ENCODE data around the gene WNT5B.

Gene WNT5B

DNA sequence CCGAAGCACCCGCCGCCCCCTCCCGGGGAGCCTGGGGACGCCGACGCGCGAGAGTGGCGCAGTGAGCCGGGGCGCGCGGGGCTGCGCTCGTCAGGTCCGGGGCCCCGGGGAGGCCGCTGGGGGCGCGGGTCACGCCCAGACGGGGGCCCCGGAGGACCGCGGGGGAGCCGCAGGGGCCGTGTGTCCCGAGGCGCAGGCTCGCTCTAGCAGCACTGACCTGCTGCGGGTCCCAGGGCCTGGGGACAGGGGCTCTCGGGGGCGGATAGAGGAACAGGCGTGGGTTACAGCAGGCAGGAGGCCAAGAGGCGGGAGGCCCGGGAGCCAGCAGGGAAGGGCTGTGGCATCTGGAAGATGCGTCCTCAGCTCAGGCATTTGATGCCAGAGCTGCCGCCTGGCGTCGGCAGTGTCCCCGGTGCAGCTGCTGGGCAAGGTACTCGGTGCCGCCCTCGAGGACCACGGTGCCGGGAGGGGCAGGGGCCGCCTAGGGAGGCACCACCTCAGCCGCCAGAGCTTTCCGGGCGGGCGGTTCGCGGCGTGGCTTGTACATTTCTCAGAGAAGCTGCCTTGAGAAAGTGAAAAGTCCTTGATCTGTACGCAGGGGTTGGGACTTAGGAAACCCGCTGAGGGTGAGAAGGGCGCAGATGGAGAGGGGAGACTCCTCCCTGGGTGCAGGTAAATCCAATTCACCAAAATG is 1.2 kb downstream of the WNT5B start:
- peak; percentile 26 to 62 (median 47) for DNase-seq

DNA sequence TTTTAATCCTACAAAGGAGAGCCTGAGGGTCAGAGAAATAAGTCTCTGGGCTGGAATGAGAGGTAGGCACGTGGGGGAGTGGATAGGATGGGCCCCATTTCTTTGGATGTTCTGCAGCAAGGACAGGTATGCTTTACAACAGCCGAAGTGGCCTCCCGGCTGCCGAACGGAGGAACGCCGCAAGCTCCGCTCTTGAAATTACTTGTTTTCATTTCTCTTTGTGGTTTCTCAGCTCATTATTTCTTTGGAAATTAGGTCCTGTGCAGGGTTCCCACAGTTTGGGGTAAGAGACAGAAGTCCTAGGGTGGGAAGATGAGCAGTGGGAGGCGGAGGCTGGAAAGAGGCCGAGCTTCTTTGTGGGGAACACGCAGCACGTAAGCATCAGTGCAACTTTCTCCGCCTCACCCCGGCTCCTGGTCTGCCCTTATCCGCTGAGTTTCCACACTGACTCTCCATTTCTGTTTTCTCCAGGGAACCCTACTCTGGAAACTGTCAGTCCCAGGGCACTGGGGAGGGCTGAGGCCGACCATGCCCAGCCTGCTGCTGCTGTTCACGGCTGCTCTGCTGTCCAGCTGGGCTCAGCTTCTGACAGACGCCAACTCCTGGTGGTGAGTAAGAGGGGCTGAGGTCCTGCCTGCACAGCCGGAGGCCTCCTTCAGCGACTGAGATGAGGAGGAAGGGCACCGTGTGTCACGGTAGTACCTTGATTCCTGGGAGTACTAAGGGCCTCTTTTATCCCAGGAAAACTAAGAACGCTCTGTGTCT is 2.0 kb downstream of the WNT5B start:
- DNase-seq: peak in 2 of 4 experiments; percentile 10 to 22

DNA sequence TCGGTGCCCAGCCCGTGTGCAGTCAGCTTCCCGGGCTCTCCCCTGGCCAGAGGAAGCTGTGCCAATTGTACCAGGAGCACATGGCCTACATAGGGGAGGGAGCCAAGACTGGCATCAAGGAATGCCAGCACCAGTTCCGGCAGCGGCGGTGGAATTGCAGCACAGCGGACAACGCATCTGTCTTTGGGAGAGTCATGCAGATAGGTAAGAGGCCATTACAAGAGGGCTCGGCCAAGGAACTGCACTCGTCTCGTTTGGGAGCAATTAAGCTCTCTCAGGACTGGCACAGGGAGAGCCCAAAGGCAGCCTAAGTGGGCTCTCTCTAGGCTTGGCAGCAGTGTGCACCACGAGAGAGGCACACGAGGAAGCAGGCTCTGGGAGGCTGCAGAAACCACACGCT is 3.7 kb downstream of the WNT5B start:
- DNase-seq: peak in 2 of 4 experiments; percentile 23 to 47

DNA sequence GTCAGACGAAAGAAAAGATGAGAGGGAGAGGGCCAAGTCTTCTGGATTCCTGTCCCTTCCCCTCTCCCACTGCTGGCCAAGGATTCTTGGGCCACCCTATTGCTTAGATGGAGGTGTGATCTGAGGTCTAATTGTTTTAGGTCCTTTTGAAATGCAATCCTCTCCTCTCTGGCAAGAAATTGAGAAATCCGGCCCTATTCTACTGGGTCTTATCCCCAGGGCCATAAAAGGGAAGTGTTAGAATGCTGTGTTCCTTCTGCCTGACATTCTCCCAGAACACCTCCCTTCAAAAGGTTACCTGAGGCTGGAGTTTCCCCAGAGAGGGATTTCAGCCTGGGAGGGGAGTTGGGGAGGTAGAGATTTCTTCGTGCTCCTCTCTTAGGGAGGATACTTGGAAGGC is 4.4 kb downstream of the WNT5B start:
- DNase-seq: peak; percentile 29 to 61 (median 49)

DNA sequence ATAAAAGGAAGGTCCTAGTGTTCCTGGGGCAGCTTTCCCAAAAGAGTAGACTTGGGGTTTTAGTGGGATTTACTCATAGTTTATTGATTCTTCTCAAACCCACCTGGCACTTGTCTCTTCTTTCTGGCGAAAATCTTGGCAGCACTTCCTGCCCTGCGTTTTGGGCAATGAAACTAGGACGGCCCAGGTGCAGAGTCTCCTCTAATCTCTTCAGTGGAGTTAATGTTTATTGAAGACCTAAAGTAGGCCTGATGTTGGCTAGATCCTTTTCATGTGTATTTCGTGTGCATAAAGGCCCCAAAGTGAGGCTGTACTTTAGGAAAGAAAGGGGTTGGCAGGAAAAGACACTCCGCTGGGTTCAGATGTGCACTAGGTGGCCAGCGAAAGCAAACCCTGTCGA is 5.1 kb downstream of the WNT5B start:
- DNase-seq: no peak

DNA sequence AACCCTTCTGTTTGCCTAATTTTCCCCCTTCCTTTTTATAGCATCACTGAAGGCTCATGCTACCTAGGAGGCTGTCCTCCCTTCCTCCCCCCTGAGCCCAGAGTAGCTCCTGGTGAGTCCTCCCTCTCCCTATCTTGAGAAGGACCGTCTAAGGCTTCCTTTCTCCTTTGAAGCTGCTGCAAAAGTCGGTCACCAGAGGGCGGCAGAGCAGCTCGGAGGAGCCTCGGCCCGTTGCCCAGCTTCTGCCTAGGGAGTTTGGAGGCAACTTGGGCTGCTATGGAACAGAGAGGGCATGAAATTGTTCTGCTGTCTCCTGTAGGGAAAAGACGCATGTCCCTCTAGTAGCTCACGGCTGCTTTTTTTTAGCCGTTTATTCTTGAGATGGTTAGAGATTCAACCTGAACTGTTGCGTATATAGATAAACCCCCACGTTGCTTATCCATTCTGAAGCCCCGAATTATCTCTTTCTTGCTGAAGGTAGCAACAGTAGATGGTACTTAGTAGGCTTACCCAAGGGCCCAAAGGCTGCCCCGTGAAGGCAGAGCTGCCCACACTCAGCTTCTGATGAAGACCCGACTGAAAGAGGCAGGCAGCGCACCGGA is 5.7 kb downstream of the WNT5B start:
- DNase-seq: peak; percentile 83 to 92 (median 87)

DNA sequence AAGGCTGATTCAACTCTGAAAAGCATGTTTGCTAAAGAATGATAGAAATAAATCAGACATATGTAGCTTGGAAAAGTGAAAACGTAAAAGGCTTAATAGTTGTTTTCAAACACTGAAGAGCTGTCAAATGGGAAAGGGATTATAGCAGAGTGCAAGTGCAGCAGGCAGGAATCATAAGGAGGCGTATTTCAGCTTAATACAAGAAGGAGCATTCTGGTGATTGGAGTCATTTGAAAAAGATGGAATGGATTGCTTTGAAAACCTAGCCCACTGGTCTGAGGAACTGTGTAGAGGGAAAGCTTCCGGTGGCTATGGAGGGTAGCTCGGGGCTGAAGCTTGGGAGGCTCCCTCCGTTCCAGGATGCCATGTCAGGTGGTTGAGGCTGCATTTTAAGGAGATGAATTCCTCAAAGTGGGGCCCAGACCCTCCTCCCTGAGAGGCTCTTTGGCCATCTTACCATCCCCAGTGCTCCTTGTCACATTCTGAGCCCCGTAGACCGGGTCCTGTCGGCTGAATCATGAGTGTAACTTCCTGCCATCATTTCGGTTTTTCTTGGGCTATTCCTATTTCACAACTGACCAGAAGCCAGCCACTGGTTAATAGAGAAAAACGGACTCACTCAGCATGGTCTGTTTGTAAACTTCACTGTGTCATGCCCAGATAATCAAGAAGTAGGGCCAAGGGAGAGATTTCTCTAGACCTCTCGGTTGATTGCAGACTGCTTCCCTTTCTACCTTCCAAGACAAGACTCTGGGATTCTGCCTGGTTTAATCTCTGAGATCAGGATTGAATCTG is 6.5 kb downstream of the WNT5B start:
- DNase-seq: peak; percentile 66 to 85 (median 76)

DNA sequence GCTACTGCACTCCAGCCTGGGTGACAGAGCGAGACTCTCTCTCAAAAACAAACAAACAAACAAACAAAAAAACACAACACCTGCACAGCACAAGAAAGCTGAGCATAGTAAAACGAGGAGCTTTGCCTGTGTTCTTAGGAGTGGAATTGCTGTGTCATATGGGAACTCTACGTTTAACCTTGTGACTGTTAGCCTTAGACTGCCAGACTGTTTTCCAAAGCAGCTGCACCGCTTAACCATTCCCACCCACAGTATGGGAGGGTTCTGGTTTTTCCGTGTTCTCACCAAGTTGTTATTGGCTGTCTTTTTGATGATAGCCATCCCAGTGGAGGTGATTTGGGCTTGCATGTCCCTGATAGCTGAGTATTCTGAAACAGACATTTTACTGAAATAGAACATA is 9.2 kb downstream of the WNT5B start:
- DNase-seq: peak; percentile 24 to 61 (median 60)

DNA sequence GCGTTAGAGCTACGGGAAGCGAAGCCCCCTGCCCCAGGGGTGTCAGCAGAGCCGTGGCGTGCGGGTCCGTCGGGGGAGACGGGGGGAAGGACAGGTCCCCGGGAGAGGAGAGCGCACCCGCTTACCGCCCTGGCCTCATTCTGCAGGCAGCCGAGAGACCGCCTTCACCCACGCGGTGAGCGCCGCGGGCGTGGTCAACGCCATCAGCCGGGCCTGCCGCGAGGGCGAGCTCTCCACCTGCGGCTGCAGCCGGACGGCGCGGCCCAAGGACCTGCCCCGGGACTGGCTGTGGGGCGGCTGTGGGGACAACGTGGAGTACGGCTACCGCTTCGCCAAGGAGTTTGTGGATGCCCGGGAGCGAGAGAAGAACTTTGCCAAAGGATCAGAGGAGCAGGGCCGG is 10.5 kb downstream of the WNT5B start:
- no peak for DNase-seq

DNA sequence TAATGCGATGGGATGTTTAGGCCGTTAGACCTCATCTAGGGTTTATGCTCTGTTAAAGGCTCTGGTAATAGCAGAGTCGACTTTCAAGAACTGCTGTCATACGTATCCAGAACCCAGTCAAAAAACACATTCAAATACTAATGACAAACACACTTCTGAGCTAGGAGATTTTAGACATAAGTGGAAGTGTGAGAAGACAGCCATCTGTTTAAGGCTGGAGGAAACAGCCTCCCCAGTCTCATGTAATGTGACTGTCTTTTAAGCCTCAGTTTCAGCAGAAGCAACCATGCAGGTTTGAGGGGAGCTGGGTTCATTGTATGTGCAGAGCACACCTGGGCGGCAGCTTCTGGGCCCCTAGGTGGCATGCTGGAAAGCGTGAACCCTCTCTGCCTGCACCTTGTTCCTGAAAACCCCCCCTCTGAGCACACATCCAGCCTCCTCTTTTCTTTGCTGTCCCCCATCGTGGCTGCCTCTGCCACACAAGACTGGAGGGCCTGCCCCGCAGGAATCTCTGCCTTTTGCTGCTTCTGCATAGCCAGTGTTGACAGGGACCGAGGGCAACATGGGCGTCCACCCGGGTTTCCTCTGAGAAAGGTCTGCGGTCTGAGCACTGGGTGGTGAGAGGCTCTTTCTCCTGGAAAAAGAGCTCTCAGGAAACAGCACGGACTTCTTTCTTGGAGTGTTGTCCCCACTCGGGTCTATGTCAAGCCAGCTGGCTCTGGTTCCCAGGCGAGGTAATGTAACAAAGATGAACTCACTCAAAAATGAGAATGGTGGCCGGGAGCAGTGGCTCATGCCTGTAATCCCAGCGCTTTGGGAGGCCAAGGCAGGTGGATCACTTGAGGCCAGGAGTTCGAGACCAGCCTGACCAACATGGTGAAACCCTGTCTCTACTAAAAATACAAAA is 11.6 kb downstream of the WNT5B start:
- no peak for DNase-seq

DNA sequence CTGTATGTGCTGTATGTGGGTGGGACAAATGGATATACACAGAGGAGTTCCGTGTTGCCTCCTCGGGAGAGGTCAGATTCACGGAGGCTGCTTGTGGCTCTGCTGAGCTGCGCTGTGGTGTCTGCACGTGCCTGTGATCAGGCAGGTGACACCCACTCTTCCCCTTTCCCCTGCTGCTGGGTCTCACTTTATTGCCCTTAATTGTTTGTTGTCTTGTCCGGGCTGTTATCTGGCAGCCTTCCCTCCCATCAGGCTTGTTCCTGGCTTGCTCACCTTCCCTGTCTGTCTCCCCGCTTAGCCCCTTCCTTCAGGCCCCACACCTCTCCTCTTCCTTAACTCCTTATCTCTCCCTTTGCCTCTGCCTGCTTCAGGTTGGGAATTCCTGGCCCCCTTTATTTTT is 13.5 kb downstream of the WNT5B start:
- no peak for DNase-seq

DNA sequence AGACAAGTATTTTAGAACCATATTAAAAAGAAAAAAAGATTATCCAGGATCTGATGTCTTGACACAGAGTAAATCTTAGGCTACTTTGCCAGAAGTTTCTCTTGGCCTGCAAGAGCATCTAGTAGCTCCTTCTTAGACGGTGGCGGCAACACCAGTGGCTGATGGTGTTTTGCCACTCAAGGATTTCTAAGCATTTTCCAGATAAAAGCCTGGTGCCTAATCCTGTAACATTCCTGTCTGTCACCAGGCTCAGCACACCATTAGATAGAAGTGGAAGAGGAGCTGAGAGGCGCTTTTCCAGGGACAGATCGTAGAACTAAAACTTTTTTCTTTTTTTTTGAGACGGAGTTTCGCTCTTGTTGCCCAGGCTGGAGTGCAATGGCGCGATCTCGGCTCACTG is 14.0 kb downstream of the WNT5B start:
- no peak for DNase-seq

DNA sequence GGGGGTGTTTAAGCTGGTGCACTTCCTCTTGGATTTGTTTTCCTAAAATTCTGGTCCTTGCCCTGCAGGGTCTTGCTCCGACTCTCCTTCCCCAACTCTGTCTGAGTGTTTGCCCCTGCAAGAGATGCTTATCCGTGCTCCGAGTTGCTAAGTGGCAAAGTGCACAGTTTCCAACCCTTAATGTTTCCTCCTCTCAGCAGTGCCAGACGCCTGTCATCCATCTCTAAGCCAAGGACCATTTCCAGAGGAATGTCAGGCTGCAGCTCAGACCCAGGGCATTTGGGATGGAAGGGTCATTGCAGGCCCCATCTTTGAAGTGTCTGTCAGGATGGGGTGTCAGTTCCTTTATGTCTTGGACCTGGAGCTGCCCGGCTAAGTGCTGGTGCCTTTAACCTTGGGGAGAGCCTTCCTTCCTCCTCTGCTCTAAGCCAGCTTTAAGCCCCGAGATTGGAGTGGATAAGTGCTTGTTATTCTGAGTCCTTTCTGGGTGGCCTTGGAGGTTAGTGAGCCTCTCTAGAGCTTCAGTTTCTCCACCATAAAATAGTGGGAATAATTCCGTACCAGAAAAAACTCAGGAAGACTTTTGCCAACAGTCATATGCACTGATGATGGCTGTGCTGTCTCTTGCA is 15.0 kb downstream of the WNT5B start:
- DNase-seq: no peak

DNA sequence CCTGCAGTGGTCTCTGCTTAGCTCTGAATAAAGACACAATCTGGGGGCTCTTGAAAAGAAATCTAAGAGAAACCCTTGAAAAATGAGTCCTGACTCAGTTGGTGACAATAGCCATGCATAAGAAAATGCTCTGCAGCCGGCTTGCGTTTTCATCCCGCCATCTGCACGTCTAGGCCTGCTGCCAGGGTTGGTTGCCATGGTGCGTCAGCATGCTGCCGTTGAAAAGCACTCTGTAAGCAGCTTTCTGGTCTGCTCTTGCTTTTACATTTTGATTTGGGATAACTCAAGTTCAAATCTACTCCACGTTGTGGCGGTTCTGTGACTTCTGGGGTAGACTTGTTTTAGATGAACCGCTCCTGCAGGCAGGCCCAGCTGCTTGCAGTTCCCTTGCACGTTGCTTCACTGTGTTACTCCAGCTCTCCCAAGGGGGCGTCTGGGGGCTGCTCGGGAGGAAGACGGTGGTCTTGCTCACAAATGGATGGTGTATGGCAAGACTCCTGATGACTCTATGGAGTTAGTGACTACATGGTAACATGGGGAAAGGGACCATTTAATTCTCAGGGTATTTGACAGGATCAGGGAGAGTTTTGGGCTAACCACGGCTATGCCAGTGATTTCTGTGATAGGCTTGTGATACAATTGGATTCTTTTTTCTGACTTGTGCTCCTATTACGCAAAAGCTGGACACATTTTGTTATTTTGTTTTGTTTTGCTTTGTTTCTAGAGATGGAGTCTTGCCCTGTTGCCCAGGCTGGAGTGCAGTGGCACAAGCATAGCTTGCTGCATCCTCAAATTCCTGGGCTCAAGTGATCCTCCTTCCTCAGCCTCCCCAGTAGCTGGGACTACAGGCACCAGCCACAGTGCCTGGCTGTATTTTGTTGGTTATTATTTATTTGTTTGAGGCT is 15.8 kb downstream of the WNT5B start:
- DNase-seq: peak in 3 of 4 experiments; percentile 16 to 54 (median 26)

DNA sequence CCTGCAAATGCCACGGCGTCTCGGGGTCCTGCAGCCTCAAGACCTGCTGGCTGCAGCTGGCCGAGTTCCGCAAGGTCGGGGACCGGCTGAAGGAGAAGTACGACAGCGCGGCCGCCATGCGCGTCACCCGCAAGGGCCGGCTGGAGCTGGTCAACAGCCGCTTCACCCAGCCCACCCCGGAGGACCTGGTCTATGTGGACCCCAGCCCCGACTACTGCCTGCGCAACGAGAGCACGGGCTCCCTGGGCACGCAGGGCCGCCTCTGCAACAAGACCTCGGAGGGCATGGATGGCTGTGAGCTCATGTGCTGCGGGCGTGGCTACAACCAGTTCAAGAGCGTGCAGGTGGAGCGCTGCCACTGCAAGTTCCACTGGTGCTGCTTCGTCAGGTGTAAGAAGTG is 16.8 kb downstream of the WNT5B start:
- DNase-seq: no peak

DNA sequence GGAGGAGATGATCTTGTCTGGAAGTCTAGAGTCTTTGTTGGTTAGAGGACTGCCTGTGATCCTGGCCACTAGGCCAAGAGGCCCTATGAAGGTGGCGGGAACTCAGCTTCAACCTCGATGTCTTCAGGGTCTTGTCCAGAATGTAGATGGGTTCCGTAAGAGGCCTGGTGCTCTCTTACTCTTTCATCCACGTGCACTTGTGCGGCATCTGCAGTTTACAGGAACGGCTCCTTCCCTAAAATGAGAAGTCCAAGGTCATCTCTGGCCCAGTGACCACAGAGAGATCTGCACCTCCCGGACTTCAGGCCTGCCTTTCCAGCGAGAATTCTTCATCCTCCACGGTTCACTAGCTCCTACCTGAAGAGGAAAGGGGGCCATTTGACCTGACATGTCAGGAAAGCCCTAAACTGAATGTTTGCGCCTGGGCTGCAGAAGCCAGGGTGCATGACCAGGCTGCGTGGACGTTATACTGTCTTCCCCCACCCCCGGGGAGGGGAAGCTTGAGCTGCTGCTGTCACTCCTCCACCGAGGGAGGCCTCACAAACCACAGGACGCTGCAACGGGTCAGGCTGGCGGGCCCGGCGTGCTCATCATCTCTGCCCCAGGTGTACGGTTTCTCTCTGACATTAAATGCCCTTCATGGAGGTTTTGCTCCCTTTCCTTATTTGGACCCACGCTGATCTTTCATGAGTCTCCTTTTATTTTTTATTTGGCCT is 17.7 kb downstream of the WNT5B start:
- peak; percentile 47 to 79 (median 69) for DNase-seq

DNA sequence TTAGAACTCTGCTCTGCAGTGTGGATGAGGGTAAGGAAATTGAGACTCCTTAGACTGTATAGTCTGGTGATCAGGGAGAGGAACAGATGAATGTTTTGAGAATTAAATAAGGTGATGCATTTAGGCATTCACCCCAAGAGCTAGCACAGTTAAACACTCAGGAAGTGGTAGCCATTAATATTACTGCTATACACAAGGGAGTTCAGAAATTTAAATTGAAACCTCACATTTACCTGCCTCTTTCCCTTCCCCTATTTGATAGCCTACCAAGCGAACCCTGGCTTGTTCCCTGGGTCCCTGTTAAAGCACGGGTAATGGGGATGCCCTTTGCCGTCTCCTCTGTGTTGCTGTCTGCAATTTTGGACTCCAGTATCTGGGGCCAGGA is 18.2 kb downstream of the WNT5B start:
- no peak for DNase-seq

DNA sequence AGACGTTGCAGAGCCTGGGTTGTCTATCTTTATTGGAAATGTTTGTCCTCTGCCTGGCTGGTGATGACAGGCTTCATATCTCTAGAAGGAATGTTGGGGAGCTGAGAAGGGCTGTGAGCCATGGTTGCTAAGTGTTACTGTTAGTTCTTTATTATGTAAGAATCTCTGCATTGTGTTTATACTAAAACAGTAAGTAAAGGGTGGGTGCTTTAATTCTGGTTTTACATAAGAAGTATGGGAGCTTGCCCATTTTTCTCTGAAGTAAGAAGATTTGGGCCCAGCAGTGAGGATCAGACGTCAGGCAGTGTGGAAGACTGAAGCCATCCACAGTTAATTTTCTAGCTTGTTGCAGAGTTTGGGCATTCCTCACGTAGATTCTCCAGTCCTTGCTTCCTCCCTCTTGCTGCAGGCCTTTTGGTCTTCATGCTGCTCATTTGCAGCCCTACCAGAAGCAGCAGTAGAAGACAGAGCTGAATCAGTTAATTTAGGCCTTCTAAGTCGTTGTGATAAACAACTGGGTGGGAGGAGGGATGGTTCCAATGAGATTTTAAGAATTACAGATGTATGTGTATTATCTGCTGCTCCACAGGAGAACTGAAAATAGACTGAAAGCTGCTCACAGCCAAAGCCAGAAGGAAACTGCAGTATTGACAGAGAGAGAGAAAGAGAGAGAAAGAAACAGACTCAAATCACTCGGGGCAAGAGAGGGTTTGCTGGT is 21.4 kb downstream of the WNT5B start:
- no peak for DNase-seq

DNA sequence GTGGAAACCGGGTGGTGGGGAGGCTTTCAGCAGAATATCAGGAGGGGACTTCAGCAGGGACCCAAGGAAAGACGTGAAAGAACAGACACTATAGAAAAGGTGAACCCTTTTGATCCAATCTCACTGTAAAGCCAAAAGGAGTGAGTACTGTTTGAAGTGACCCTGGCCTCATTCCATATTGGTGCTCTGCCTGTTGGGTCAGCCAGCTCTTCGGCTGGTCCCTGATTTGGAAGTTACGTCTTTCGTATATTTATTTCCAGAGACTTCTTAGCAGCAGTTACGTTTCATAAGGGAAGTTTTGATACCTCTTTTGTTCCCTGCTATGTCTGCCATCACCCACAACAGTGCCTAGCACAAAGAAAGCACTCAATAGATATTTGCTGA is 21.9 kb downstream of the WNT5B start:
- no peak for DNase-seq
